NB4 (cell line): Measurements from ENCODE around the gene CCDC50.

Experiments
- POLR2A ChIP-seq: IDR thresholded peaks from 2 replicates; pipeline ENCODE4 v1.6.1; 2011; ENCODE audit warnings: mild to moderate bottlenecking; ENCODE audit not compliant: insufficient read length; ENCODE audit errors: extremely low read depth
- TF ChIP-seq, protein P1 (sequence below): IDR thresholded peaks from one replicate; pipeline ENCODE4 v1.5.1; 2012; ENCODE audit warnings: low read depth, low read length

DNA sequence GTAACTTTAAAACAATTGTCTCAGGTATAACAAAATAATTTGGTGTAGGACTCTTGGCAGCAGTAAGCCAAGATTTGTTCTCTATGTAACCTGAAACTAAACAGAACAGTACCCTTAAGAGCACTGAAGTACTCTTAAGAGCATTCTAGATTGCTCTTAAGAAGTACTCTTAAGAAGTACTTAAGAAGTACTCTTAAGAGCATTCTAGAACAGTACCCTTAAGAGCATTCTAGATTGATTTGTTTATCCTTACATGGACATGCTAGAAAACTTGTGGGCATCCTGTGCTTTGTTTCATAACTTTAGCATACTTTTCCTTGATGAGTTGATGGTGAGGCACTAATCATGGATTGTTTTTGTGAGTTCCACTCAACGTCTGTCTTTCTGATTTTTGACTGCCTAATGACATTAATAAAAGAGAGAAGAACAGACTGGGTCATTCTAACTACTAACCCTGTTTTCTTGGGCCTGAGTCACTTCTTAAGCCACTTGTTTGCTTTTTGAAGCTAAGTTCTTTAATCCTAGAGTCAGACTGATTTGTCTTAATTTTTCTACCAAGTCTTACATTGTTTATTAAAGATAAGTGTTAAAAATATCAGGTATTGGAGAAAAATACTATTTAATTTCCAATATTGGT lies 58.4 kb downstream of the CCDC50 start:
- no peak for TF ChIP-seq POLR2A
- TF ChIP-seq, protein P1, sequence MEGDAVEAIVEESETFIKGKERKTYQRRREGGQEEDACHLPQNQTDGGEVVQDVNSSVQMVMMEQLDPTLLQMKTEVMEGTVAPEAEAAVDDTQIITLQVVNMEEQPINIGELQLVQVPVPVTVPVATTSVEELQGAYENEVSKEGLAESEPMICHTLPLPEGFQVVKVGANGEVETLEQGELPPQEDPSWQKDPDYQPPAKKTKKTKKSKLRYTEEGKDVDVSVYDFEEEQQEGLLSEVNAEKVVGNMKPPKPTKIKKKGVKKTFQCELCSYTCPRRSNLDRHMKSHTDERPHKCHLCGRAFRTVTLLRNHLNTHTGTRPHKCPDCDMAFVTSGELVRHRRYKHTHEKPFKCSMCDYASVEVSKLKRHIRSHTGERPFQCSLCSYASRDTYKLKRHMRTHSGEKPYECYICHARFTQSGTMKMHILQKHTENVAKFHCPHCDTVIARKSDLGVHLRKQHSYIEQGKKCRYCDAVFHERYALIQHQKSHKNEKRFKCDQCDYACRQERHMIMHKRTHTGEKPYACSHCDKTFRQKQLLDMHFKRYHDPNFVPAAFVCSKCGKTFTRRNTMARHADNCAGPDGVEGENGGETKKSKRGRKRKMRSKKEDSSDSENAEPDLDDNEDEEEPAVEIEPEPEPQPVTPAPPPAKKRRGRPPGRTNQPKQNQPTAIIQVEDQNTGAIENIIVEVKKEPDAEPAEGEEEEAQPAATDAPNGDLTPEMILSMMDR, result no peak
